K562 (cell line): ENCODE data around the gene FUBP3. TPM values are rescaled to one million over a fixed set of nuclear protein-coding genes. Genes with fewer than 3 reads are reported as not detected.

Experiments used
- BDP1 ChIP-seq: IDR thresholded peaks from 3 replicates; pipeline ENCODE4 v1.6.1; 2011; ENCODE audit not compliant: insufficient read length, insufficient read depth
- LARP7 ChIP-seq: fragments of 450-650 bp; IDR thresholded peaks from 2 replicates; pipeline ENCODE4 v1.6.1; 2016
- MXI1 ChIP-seq: IDR thresholded peaks from 2 replicates; pipeline ENCODE4 v1.6.1; 2011; ENCODE audit warnings: low read depth, mild to moderate bottlenecking, improper control_type of control experiment, low read length
- PTTG1 ChIP-seq: fragments of 450-650 bp; IDR thresholded peaks from 2 replicates; pipeline ENCODE4 v1.6.1; 2016; ENCODE audit warnings: low read depth, mild to moderate bottlenecking, missing genetic modification characterization, missing compliant biosample characterization
- RBM22 ChIP-seq: fragments of 200-400 bp; formaldehyde crosslinking; IDR thresholded peaks from 2 replicates; pipeline ENCODE4 v1.6.1; 2018; ENCODE audit warnings: low read length, low read depth; ENCODE audit not compliant: poor library complexity, severe bottlenecking
- RCOR1 ChIP-seq, 2 experiments: IDR thresholded peaks; 2 replicates each; pipeline ENCODE4 v1.6.1; 2012; ENCODE audit warnings: low read depth in 2 of 2, low read length in 2 of 2, borderline replicate concordance in 1 of 2, improper control_type of control experiment in 1 of 2
- RUNX1 ChIP-seq: sonication (generic); IDR thresholded peaks from 2 replicates; pipeline ENCODE4 v1.6.1; 2016; ENCODE audit warnings: antibody characterized with exemption, low read depth
- SNIP1 ChIP-seq: fragments of 450-650 bp; IDR thresholded peaks from 2 replicates; pipeline ENCODE4 v1.7.1; 2017; ENCODE audit warnings: low read depth, mild to moderate bottlenecking
- YBX1 ChIP-seq: fragments of 450-650 bp; IDR thresholded peaks from 2 replicates; pipeline ENCODE4 v1.7.1; 2016; ENCODE audit warnings: mild to moderate bottlenecking
- ZNF134 ChIP-seq: fragments of 250-450 bp; sonication (Bioruptor Pico); conservative IDR thresholded peaks from 2 replicates; pipeline ENCODE4 v1.4.0; 2020
- polyA plus RNA-seq, 8 experiments: library from polyadenylated mRNA; depleted of rRNA in 4 of 8; stranded (reverse) in 5 of 8; unstranded in 3 of 8; fragments of >200 nt; fragmentation: Nextera tagmentation in 2 of 8; fragmentation: Illumina TruSeq in 1 of 8; extraction: Ambion mirVana in 2 of 8; extraction: Trizol in 1 of 8; gene quantifications; 2 replicates each; pipeline versions ENCODE4 v1.2.1 to v1.2.3, GENCODE V29; 2011 to 2014; ENCODE audit warnings: inconsistent platforms in 1 of 8, missing spikeins in 1 of 8
- total RNA-seq, 7 experiments: library from RNA; depleted of rRNA in 6 of 7; stranded (reverse); fragments of >200 nt in 6 of 7; fragmentation: Illumina TruSeq in 2 of 7; extraction: Trizol in 2 of 7; gene quantifications; 2 replicates each; pipeline versions ENCODE4 v1.2.1 to v1.2.3, GENCODE V29; 2011 to 2021; ENCODE audit warnings: low replicate concordance in 1 of 7
- TF ChIP-seq, protein P1 (sequence below): fragments of 450-650 bp; formaldehyde crosslinking; IDR thresholded peaks from 2 replicates; pipeline ENCODE4 v1.4.0; 2022; ENCODE audit warnings: mild to moderate bottlenecking, moderate library complexity
- TF ChIP-seq, protein P2 (sequence below): fragments of 450-650 bp; IDR thresholded peaks from 2 replicates; pipeline ENCODE4 v1.6.1; 2018; ENCODE audit warnings: mild to moderate bottlenecking, low read depth; ENCODE audit not compliant: partially characterized antibody
- TF ChIP-seq, protein P3 (sequence below), 2 experiments: fragments of 450-650 bp in 1 of 2; sonication (generic) in 1 of 2; formaldehyde crosslinking in 1 of 2; IDR thresholded peaks; 2 replicates each; pipeline versions ENCODE4 v1.7.1 to v1.9.0; 2016 to 2022; ENCODE audit warnings: inconsistent platforms in 1 of 2, mild to moderate bottlenecking in 1 of 2, missing genetic modification reagents in 1 of 2

The FUBP3 gene
- total and polyA plus RNA-seq, 9 of the 15 experiments (the other 6 are each of a cell fraction or from before 2014, with no cell fraction given), result 3.0 to 64.0 (median 48.1) TPM

DNA sequence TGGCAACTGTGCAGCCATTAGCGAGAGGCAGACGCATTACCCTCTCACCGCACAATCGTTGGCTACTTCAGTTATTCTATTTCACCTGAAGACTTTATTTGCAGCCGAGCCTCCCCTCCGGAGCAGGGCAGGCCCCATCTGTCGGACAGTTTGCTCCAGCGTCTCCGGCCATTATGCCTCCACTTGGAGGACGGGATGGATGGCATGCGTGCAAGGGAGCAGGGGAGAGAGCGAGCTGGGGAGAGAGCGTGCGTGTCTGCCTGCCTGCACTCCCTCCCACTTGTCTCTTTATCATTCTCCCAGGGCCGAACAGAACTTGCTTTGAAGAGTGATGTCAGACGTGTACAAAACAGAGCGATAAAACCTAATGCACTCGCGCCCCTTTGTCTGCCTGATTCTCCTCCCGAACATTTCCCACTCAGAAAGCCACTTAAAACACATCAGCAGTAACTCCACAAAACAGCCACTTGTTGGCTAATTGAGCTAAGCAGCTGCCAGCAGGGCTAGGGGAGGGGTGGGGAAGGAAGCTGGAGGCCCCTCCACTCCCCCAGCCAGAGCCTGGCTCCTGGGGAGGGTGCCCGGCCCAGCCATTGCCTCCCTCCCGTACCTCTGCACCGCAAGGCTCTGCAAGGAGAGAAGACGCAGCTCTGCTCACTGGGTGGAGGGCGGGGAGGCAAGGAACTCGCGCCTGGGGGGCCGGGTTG lies 43.4 kb upstream of the FUBP3 start (continued):
- TF ChIP-seq PTTG1 (tag) (no peak), MXI1 (no peak), BDP1 (no peak), LARP7 (no peak), YBX1 (no peak), RUNX1 (peak; percentile 19; the same call in 1 of the 2 replicates), RBM22 (no peak), ZNF134 (CRISPR knock-in tag) (no peak), SNIP1 (no peak), RCOR1 (IDR thresholded peaks at IDR 0.05; ENCODE audit: borderline replicate concordance in 1 of 2, low read depth in 2 of 2, low read length in 2 of 2) (peak in 1 of 2 experiments; percentile 42; a peak in 1 of 4 replicates)
- TF ChIP-seq, protein P1, sequence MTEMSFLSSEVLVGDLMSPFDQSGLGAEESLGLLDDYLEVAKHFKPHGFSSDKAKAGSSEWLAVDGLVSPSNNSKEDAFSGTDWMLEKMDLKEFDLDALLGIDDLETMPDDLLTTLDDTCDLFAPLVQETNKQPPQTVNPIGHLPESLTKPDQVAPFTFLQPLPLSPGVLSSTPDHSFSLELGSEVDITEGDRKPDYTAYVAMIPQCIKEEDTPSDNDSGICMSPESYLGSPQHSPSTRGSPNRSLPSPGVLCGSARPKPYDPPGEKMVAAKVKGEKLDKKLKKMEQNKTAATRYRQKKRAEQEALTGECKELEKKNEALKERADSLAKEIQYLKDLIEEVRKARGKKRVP (CRISPR knock-in tag), result no peak
- TF ChIP-seq, protein P2, sequence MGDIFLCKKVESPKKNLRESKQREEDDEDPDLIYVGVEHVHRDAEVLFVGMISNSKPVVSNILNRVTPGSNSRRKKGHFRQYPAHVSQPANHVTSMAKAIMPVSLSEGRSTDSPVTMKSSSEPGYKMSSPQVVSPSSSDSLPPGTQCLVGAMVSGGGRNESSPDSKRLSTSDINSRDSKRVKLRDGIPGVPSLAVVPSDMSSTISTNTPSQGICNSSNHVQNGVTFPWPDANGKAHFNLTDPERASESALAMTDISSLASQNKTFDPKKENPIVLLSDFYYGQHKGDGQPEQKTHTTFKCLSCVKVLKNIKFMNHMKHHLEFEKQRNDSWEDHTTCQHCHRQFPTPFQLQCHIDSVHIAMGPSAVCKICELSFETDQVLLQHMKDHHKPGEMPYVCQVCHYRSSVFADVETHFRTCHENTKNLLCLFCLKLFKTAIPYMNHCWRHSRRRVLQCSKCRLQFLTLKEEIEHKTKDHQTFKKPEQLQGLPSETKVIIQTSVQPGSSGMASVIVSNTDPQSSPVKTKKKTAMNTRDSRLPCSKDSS, result no peak
- TF ChIP-seq, protein P3, sequence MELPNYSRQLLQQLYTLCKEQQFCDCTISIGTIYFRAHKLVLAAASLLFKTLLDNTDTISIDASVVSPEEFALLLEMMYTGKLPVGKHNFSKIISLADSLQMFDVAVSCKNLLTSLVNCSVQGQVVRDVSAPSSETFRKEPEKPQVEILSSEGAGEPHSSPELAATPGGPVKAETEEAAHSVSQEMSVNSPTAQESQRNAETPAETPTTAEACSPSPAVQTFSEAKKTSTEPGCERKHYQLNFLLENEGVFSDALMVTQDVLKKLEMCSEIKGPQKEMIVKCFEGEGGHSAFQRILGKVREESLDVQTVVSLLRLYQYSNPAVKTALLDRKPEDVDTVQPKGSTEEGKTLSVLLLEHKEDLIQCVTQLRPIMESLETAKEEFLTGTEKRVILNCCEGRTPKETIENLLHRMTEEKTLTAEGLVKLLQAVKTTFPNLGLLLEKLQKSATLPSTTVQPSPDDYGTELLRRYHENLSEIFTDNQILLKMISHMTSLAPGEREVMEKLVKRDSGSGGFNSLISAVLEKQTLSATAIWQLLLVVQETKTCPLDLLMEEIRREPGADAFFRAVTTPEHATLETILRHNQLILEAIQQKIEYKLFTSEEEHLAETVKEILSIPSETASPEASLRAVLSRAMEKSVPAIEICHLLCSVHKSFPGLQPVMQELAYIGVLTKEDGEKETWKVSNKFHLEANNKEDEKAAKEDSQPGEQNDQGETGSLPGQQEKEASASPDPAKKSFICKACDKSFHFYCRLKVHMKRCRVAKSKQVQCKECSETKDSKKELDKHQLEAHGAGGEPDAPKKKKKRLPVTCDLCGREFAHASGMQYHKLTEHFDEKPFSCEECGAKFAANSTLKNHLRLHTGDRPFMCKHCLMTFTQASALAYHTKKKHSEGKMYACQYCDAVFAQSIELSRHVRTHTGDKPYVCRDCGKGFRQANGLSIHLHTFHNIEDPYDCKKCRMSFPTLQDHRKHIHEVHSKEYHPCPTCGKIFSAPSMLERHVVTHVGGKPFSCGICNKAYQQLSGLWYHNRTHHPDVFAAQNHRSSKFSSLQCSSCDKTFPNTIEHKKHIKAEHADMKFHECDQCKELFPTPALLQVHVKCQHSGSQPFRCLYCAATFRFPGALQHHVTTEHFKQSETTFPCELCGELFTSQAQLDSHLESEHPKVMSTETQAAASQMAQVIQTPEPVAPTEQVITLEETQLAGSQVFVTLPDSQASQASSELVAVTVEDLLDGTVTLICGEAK (IDR thresholded peaks at IDR 0.05), result peak; percentile 53; the same call in 1 of the 2 replicates
- TF ChIP-seq, protein P3 (CRISPR knock-in tag; IDR thresholded peaks at IDR 0.05), result no peak
